SK-N-MC (cell line): Measurements from ENCODE around the gene RAPGEF2.

Experiments used
- EZH2 ChIP-seq: fragments of 200-600 bp; sonication (generic); IDR thresholded peaks from one replicate; pipeline ENCODE4 v1.6.1; 2017; ENCODE audit warnings: antibody characterized with exemption
- FOXP2 ChIP-seq: optimal IDR thresholded peaks from 2 replicates; pipeline ENCODE3; 2011; ENCODE audit warnings: mild to moderate bottlenecking, moderate library complexity; ENCODE audit not compliant: insufficient read depth; ENCODE audit errors: extremely low read length, control extremely low read depth
- POLR2AphosphoS5 ChIP-seq: IDR thresholded peaks from 2 replicates; pipeline ENCODE4 v1.6.1; 2012; ENCODE audit warnings: mild to moderate bottlenecking, low read depth, low read length, borderline replicate concordance

- no peak for TF ChIP-seq POLR2AphosphoS5
- no peak for TF ChIP-seq EZH2
- no peak for TF ChIP-seq FOXP2
Measured at GRCh38 chr4:159353422-159354116, 250.7 kb downstream of the RAPGEF2 start.
